Measurements from ENCODE around the gene CCL2.

Gene CCL2

GRCh38 chr17:34305606-34306005 is 50.5 kb downstream of the CCL2 start:
- in situ Hi-C loops (cut with MboI; ENCODE audit: low pct_unique_long_range_greater_than_20kb, low sequenced_read_pairs), result no loop called here
- DNase-seq, result no peak

- in situ Hi-C loops (cut with MboI; ENCODE audit: low pct_unique_long_range_greater_than_20kb, low sequenced_read_pairs), result no loop called here
- peak; percentile 10 for DNase-seq
Measured at GRCh38 chr17:34306466-34306865, 51.4 kb downstream of the CCL2 start.
